SK-N-SH (cell line): ENCODE measurements around the gene COX7B2. TPM values are rescaled to one million over a fixed set of nuclear protein-coding genes. Genes with fewer than 3 reads are reported as not detected.

ENCODE experiments used
- CTCF ChIA-PET: fragments of 300-600, 350-600 bp; formaldehyde crosslinking; extraction: SDS; loops from one replicate; lab custom pipeline; 2021; lab: Yijun Ruan, JAX
- POLR2A ChIA-PET: fragments of 350-600 bp; sonication (Branson Sonifier 250); formaldehyde crosslinking; extraction: SDS; loops from one replicate; lab custom pipeline; 2020; ENCODE audit warnings: antibody characterized with exemption, inconsistent platforms; lab: Yijun Ruan, JAX
- DNase-seq: peaks from one replicate; pipeline ENCODE4 v3.0.0; 2012
- H2AFZ ChIP-seq: fragments of 200-600 bp; sonication (generic); 2 replicates; pipeline ENCODE4 v1.8.1; 2016; ENCODE audit warnings: antibody characterized with exemption, mild to moderate bottlenecking, low read depth
- H3F3A ChIP-seq: fragments of 200-600 bp; sonication (generic); replicated peaks from 2 replicates; pipeline ENCODE3; 2016; ENCODE audit warnings: antibody characterized with exemption, mild to moderate bottlenecking; ENCODE audit not compliant: insufficient read depth
- H3K27ac ChIP-seq, 2 experiments: fragments of 200-500 bp in 1 of 2; fragments of 200-600 bp in 1 of 2; sonication (Bioruptor generic) in 1 of 2; sonication (generic), shearing (Covaris generic) in 1 of 2; 2 replicates each; pipeline versions ENCODE4 v1.5.1 to v1.6.1; 2014 to 2016; ENCODE audit warnings: low read depth in 2 of 2, inconsistent platforms in 1 of 2, low read length in 1 of 2, mild to moderate bottlenecking in 1 of 2, mixed read lengths in 1 of 2
- H3K27me3 ChIP-seq: fragments of 200-600 bp; sonication (generic), shearing (Covaris generic); 2 replicates; pipeline ENCODE4 v1.6.1; 2016; ENCODE audit warnings: mixed run types; ENCODE audit not compliant: insufficient read depth
- H3K36me3 ChIP-seq, 2 experiments: fragments of 200-500 bp in 1 of 2; fragments of 200-600 bp in 1 of 2; sonication (Bioruptor generic) in 1 of 2; sonication (generic) in 1 of 2; replicated peaks in 1 of 2; 2 replicates each; pipeline versions ENCODE3 to v1.5.1; 2014 to 2016; ENCODE audit warnings: low read length in 1 of 2, mild to moderate bottlenecking in 1 of 2; ENCODE audit not compliant: insufficient read depth in 2 of 2, control insufficient read depth in 1 of 2
- H3K4me1 ChIP-seq, 2 experiments: fragments of 200-500 bp in 1 of 2; fragments of 200-600 bp in 1 of 2; sonication (Bioruptor generic) in 1 of 2; sonication (generic), shearing (Covaris generic) in 1 of 2; 2 replicates each; pipeline versions ENCODE4 v1.5.1 to v1.6.1; 2014 to 2016; ENCODE audit warnings: low read depth in 1 of 2, low read length in 1 of 2, mixed run types in 1 of 2; ENCODE audit not compliant: insufficient read depth in 2 of 2, control insufficient read depth in 1 of 2
- H3K4me2 ChIP-seq: fragments of 200-600 bp; sonication (generic), shearing (Covaris generic); 2 replicates; pipeline ENCODE4 v1.6.1; 2017; ENCODE audit warnings: mixed run types
- H3K4me3 ChIP-seq, 2 experiments: fragments of 200-500 bp in 1 of 2; fragments of 200-600 bp in 1 of 2; sonication (Bioruptor generic) in 1 of 2; sonication (generic), shearing (Covaris generic) in 1 of 2; 2 replicates each; pipeline versions ENCODE4 v1.5.1 to v1.8.1; 2014 to 2016; ENCODE audit warnings: low read depth in 2 of 2, inconsistent platforms in 1 of 2, low read length in 1 of 2, mild to moderate bottlenecking in 1 of 2, mixed read lengths in 1 of 2, moderate library complexity in 1 of 2
- H3K79me2 ChIP-seq: fragments of 200-600 bp; sonication (generic); 2 replicates; pipeline ENCODE4 v1.8.1; 2017; ENCODE audit warnings: mild to moderate bottlenecking; ENCODE audit not compliant: insufficient read depth
- H3K9ac ChIP-seq: fragments of 200-600 bp; sonication (generic); 2 replicates; pipeline ENCODE4 v1.6.1; 2017; ENCODE audit warnings: mixed run types
- H3K9me2 ChIP-seq: fragments of 200-600 bp; sonication (generic); 2 replicates; pipeline ENCODE4 v1.6.1; 2017; ENCODE audit warnings: mixed run types
- H3K9me3 ChIP-seq: fragments of 200-600 bp; sonication (generic); 2 replicates; pipeline ENCODE4 v1.6.1; 2017; ENCODE audit warnings: mixed run types, mild to moderate bottlenecking, moderate library complexity
- H4K20me1 ChIP-seq: fragments of 200-600 bp; sonication (generic); 2 replicates; pipeline ENCODE4 v1.6.1; 2017; ENCODE audit warnings: mild to moderate bottlenecking, mixed run types; ENCODE audit not compliant: insufficient read depth
- CTCF ChIP-seq: fragments of 200-600 bp; sonication (generic); IDR thresholded peaks from 2 replicates; pipeline ENCODE4 v1.6.1; 2017; ENCODE audit warnings: antibody characterized with exemption, mild to moderate bottlenecking, moderate library complexity
- EZH2phosphoT487 ChIP-seq: fragments of 200-600 bp; sonication (generic); IDR thresholded peaks from 2 replicates; pipeline ENCODE4 v1.6.1; 2017; ENCODE audit warnings: low read depth, mixed run types, mild to moderate bottlenecking, antibody characterized with exemption, moderate library complexity, borderline replicate concordance
- FOSL2 ChIP-seq: IDR thresholded peaks from 2 replicates; pipeline ENCODE4 v1.4.0; 2012; ENCODE audit warnings: low read depth, mild to moderate bottlenecking, moderate library complexity, borderline replicate concordance
- FOXJ3 ChIP-seq: sonication (generic); formaldehyde crosslinking; IDR thresholded peaks from 2 replicates; pipeline ENCODE4 v1.5.1; 2020; ENCODE audit warnings: mild to moderate bottlenecking, missing genetic modification reagents
- GATA2 ChIP-seq: sonication (generic); formaldehyde crosslinking; IDR thresholded peaks from 2 replicates; pipeline ENCODE4 v1.5.0; 2020; ENCODE audit warnings: mild to moderate bottlenecking, missing genetic modification reagents
- IRF3 ChIP-seq: fragments of 150-350 bp; IDR thresholded peaks from 2 replicates; pipeline ENCODE4 v1.6.1; 2016; ENCODE audit warnings: mild to moderate bottlenecking, low read depth, low read length
- NFIC ChIP-seq: IDR thresholded peaks from 2 replicates; pipeline ENCODE4 v1.4.0; 2012; ENCODE audit warnings: borderline replicate concordance
- RAD21 ChIP-seq: IDR thresholded peaks from 2 replicates; pipeline ENCODE4 v1.6.1; 2012; ENCODE audit warnings: mild to moderate bottlenecking, low read length
- RXRA ChIP-seq: IDR thresholded peaks from 2 replicates; pipeline ENCODE4 v1.4.0; 2012; ENCODE audit warnings: low read depth, mild to moderate bottlenecking, borderline replicate concordance
- SMC3 ChIP-seq: IDR thresholded peaks from 2 replicates; pipeline ENCODE4 v1.6.1; 2012; ENCODE audit warnings: low read depth, low read length, improper control_type of control experiment
- TEAD4 ChIP-seq: IDR thresholded peaks from 2 replicates; pipeline ENCODE4 v1.4.0; 2012; ENCODE audit warnings: mild to moderate bottlenecking, borderline replicate concordance; ENCODE audit not compliant: insufficient read depth
- YY1 ChIP-seq: IDR thresholded peaks from 2 replicates; pipeline ENCODE4 v1.4.0; 2012; ENCODE audit warnings: low read depth, mild to moderate bottlenecking
- ZBTB33 ChIP-seq: IDR thresholded peaks from 2 replicates; pipeline ENCODE4 v1.4.0; 2012; ENCODE audit warnings: low read depth, borderline replicate concordance
- WGBS: methylation state at CpG from one replicate; pipeline ENCODE4 v1.1.6; 2017; ENCODE audit warnings: low lambda C conversion rate; 5-methylcytosine and 5-hydroxymethylcytosine counted together
- polyA plus RNA-seq, 3 experiments: library from polyadenylated mRNA; depleted of rRNA; stranded (reverse); fragments of >200 nt; gene quantifications; 2 replicates each; pipeline ENCODE4 v1.2.3, GENCODE V29; 2012

The COX7B2 gene
- polyA plus RNA-seq, 1 of the 3 experiments (the other 2 are of a cell fraction): not detected

- 9% methylated on average over 3 of the region's 3 CpGs for WGBS
- Histone ChIP-seq H3K9me2 (no peaks in the 10 kb centered on the region), H3K27me3 (no peaks in the 10 kb centered on the region; the same call in 1 of the 2 replicates), H3K4me2 (no peak overlapping the region), H3K27ac (no peak overlapping the region), H3K36me3 (no peaks in the 10 kb centered on the region), H3K79me2 (no peaks in the 10 kb centered on the region), H3K4me1 (no peaks in the 10 kb centered on the region; a peak in 1 of 4 replicates), H2AFZ (no peak overlapping the region), H3K9me3 (no peaks in the 10 kb centered on the region), H3K4me3 (no peak overlapping the region; a peak in 1 of 4 replicates), H3F3A (no peaks in the 10 kb centered on the region), H4K20me1 (no peaks in the 10 kb centered on the region), H3K9ac (no peak overlapping the region)
- peak; percentile 27 for TF ChIP-seq SMC3
- TF ChIP-seq RAD21: peak; percentile 61
- TF ChIP-seq CTCF: peak; percentile 77
- TF ChIP-seq GATA2 (CRISPR knock-in tag): no peak
- DNase-seq: no peak
- ChIA-PET CTCF (interaction anchor here (0.9 to 1.2 kb wide), 5 partner anchors 13 to 1002 kb away, joined by 3 to 4 read pairs (median 3); no protein-coding TSS in a partner anchor), POLR2A (no interaction called here)
Measured at GRCh38 chr4:46931981-46932380, 22.9 kb upstream of the COX7B2 start.

GRCh38 chr4:46930891-46931290, 21.8 kb upstream of the COX7B2 start:
- Histone ChIP-seq H3K4me3 (no peak overlapping the region), H2AFZ (no peak overlapping the region), H3K9me3 (no peaks in the 10 kb centered on the region), H3K36me3 (no peaks in the 10 kb centered on the region), H4K20me1 (no peaks in the 10 kb centered on the region), H3K79me2 (no peaks in the 10 kb centered on the region), H3K27me3 (no peaks in the 10 kb centered on the region; the same call in 1 of the 2 replicates), H3F3A (no peaks in the 10 kb centered on the region), H3K9ac (no peak overlapping the region), H3K9me2 (no peaks in the 10 kb centered on the region), H3K4me2 (no peak overlapping the region)
- CTCF ChIA-PET: interaction anchor here (1.0 kb wide), 1 partner anchor 12 kb away, joined by 3 read pairs; no protein-coding TSS in a partner anchor
- WGBS: under 1% methylated on average over 3 of the region's 3 CpGs
- DNase-seq: no peak
- TF ChIP-seq FOXJ3 (CRISPR knock-in tag) (no peak), YY1 (no peak), RAD21 (no peak), RXRA (no peak), FOSL2 (no peak), NFIC (no peak), CTCF (no peak), ZBTB33 (no peak), TEAD4 (no peak), EZH2phosphoT487 (no peak), IRF3 (no peak)
- TF ChIP-seq, all 33 proteins: peak for 0
- H3K4me1 ChIP-seq: no peaks in the 10 kb centered on the region; a peak in 1 of 4 replicates
- no peak overlapping the region for H3K27ac ChIP-seq
- POLR2A ChIA-PET: no interaction called here
